AG09319 (cell line): ENCODE data around the gene PLCG2.

Experiments used
- DNase-seq: peaks from one replicate; pipeline ENCODE4 v3.0.0-alpha.2; 2010; ENCODE audit warnings: low read depth; ENCODE audit errors: extremely low read depth
- TF ChIP-seq, protein P1 (sequence below): IDR thresholded peaks from 2 replicates; pipeline ENCODE4 v1.5.1; 2011; ENCODE audit warnings: low read depth, mild to moderate bottlenecking, inconsistent platforms, low read length, moderate library complexity

PLCG2 gene

GRCh38 chr16:81896902-81897301 is 117.8 kb downstream of the PLCG2 start:
- TF ChIP-seq, protein P1, sequence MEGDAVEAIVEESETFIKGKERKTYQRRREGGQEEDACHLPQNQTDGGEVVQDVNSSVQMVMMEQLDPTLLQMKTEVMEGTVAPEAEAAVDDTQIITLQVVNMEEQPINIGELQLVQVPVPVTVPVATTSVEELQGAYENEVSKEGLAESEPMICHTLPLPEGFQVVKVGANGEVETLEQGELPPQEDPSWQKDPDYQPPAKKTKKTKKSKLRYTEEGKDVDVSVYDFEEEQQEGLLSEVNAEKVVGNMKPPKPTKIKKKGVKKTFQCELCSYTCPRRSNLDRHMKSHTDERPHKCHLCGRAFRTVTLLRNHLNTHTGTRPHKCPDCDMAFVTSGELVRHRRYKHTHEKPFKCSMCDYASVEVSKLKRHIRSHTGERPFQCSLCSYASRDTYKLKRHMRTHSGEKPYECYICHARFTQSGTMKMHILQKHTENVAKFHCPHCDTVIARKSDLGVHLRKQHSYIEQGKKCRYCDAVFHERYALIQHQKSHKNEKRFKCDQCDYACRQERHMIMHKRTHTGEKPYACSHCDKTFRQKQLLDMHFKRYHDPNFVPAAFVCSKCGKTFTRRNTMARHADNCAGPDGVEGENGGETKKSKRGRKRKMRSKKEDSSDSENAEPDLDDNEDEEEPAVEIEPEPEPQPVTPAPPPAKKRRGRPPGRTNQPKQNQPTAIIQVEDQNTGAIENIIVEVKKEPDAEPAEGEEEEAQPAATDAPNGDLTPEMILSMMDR, result no peak
- no peak for DNase-seq

DNA sequence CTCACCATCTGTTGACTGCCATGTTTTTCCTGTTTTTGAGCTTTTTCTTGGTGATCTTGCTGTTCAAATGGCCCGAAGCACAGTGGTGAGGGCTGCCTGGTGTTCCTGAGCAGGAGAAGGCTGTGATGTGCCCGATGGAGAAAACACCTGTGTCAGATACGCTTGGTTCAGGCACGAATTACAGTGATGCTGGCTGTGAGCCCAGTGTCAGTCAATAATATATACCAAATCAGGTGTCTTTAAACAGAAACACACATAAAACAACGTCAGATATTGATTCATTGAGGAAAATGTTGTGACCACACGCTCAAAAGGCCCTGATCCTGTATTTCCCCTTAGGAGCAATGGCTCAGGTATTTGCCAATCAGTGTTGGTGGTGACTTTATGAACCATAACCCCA is 120.5 kb downstream of the PLCG2 start:
- TF ChIP-seq, protein P1, result no peak
- no peak for DNase-seq

DNA sequence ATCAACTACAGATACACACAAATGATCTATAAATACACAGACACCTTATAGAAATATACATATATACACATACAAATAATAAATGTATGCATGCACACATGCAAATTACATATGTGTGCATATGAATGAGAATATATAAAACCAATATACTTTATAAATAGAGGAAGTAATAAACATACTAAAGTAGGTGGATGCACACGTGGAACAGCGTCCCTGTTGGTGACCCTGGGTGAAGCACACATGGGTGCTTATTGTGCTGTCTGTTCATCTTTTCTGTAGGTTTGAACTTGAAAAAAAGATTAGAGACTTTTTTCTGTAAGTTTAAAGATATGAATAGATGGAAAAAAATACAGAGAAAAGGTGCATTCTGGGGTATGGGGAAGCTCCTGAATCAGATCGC is 120.9 kb downstream of the PLCG2 start:
- TF ChIP-seq, protein P1, result no peak
- DNase-seq, result no peak

- DNase-seq, result no peak
- TF ChIP-seq, protein P1, result no peak
Observed at GRCh38 chr16:81900456-81900855, 121.4 kb downstream of the PLCG2 start.

DNA sequence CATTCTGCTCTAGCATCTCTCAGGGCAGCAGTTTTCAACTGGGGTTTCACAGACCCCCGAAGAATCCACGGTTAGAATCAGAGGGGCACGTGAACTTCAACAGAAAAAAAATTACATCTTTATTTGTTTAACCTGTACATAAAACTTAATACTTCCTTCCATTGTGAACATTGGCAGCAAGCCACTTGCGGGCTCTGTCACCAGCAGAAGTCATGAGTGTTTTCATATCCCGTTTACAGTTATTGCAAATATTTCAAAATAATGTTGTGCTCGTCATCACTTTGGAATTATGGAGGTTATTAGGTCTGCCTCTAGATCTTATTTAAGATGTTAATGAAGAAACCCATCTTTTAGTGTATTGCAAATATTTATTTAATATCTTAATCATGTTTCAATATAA is 122.4 kb downstream of the PLCG2 start:
- TF ChIP-seq, protein P1, result no peak
- no peak for DNase-seq

DNA sequence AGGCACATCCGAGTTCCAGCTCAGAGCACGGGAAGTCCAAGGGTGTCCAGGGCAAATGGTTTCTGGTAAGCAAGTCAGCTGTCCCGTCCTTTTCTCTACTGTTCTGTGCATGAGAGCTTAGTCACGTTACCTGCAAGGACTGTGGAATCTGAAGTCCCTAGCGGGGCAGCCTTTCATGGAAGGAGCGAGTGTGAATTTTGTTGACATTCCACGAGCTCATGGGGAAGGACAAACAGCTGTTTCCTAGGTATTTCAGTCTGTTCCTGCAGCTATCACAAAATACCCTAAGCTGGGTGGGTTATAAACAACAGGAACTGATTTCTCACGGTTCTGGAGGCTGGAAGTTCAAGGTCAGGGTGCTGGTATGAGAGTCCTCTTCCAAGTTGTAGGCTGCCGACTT is 122.9 kb downstream of the PLCG2 start:
- DNase-seq, result no peak
- TF ChIP-seq, protein P1, result no peak

DNA sequence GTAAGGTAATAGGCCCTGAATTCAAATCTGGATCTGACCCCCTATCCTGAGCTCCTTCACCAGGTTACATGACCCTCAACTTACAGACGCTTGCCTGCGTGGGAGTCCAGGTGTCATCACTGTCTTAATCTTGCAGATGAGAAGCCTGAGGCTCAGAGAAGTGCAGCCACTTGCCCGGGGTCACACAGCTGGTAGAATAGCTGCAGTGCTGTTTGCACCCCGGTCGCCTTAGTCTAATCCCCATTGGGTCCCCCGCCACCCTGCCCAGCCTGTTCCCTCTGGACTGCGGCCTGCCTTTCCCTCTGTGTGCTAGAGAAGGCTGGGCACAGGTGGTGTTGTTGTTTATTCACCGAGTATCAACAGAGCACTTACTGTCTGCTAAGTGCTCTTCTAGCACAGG is 125.2 kb downstream of the PLCG2 start:
- TF ChIP-seq, protein P1, result no peak
- DNase-seq, result no peak

DNA sequence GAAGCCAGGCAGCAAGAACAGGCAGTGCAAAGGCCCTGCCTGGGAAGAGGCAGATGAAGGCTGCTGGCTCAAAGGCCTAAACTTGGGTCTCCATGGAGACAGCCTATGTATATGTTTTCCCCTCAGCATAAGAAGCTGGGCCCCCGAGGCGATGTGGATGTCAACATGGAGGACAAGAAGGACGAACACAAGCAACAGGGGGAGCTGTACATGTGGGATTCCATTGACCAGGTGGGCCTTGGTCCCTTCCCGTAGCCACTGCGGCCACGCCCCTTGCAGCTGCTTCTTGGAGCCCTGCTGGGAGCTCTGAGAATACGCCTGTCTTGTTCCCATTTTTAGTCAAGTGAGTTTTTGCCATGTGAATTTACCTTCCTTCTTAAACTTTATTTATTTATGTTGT is 126.2 kb downstream of the PLCG2 start:
- TF ChIP-seq, protein P1, result no peak
- no peak for DNase-seq
